ENCODE data around the gene NSRP1.
A peak's percentile ranks its signal among the peaks of the same experiment; 100 is the strongest.
"Not testable (repeated sequence)": the region's sequence is repeated elsewhere in the genome, so short reads cannot be mapped to it uniquely, and the experiment has no call there.

Gene NSRP1, protein sequence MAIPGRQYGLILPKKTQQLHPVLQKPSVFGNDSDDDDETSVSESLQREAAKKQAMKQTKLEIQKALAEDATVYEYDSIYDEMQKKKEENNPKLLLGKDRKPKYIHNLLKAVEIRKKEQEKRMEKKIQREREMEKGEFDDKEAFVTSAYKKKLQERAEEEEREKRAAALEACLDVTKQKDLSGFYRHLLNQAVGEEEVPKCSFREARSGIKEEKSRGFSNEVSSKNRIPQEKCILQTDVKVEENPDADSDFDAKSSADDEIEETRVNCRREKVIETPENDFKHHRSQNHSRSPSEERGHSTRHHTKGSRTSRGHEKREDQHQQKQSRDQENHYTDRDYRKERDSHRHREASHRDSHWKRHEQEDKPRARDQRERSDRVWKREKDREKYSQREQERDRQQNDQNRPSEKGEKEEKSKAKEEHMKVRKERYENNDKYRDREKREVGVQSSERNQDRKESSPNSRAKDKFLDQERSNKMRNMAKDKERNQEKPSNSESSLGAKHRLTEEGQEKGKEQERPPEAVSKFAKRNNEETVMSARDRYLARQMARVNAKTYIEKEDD

DNA sequence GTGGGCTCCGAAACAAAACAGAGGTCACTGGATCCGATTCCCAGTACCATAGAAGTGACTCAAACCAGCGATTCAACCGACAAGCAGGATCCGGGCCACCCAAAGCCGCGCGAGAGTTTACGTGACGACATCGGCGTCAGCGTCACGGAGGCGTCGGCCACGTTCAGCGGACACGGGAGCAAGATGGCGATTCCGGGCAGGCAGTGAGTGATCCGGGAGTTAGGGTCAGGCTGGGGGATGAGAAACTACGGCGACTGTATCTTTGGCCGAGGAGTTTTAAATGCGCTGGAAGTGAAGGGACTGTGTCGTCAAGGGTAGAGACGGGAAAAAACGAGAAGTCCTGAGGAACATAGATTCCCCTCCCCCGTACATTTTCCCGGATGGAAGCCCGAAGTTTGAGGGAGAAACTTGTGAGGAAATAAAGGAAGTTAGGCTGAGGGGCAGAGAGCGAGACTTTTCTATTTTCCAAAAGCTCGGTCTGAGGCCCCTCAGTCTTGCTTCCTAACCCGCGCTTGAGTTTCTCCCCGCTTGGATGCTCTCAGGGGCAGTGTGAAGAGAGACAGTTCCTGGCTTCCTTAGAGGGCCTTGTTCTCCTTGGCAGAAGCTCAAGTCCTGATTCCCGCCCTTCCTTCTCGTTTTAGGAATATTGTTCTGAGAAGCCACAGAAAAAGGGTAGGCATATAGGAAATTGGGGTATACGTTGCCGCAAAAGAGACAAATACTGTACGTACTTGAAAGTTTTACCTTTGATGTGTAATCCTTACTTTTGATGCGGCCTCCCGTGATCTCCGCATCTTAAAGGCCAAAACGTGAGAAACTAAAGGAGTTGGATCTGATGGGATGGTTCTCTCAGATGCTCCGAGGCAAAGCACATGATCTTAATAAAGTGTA lies at the start of gene NSRP1:
TSS of gene NSRP1 (plus strand) at position 156 of the 891 bp plus-strand sequence. CDS start at position 184, 28 bp downstream.
- DNase-seq, result peak; percentile 95 to 96

DNA sequence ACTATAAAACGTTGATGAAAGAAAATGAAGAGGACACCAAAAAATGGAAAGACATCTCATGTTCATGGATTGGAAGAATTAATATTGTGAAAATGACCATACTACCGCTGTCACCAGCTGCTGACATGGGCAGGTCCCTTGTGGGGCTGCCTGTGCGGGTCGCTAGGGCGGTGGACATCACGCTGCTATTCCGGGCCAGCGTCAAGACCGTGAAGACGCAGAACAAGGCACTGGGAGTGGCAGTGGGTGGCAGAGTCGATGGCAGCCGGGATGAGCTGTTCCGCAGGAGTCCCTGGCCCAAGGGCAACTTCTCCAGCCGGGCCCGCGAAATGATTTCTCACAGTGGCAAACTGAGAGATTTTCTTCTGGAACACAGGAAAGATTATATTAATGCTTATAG lies 48.2 kb upstream of the NSRP1 start:
- DNase-seq, result no peak

DNA sequence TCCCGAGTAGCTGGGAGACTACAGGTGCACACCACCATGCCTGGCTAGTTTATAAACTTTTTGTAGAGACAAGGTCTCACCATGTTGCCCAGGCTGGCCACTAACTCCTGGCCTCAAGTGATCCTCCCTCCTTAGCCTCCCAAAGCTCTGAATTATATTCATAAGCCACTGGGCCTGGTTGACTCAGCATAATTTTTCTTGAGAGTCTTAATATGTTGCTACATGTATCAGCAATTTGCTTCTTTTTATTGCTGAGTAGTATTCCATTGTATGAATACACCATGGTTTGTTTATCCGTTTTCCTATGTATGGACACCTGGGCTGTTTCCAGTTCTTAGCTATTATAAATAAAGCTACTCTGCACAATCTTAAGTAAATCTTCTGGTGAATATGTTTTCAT lies 42.4 kb upstream of the NSRP1 start:
- no peak for DNase-seq

DNA sequence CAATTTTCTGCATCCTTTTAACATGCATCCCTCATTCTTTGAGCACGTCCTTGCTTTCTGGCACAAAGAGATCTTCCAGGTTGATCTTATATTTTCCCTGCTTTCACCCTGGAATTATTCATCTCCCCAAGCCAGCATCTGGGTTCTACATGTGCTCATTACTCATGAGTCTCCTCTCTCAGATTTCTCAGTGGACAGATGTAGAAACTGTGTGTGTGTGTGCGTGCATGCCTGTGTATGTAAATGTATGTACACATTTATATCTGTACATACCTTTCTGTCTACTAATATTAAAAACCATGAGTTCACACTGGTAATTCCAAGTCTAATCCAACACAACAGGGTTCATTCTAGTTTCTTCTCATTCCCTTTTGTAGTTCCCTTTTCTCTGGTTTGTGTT lies 41.9 kb upstream of the NSRP1 start:
- DNase-seq, result no peak

DNA sequence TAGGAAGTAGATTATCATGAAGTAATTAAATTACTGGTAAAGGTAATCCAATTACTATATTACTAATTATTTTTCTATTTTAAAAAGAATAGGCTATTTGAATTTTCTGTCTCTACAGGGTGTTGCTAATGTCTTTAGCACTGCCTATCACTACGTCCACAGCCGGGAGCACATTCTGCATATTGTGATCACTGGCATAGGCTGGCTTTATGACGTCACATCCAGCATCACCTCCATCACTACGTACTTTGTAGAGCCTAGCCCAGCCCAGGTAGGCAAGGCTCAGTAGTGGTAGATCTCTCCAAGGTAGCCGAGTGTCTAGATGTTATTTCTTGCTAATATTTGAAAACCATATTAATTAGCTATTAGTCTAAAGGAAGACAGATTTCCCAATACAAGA lies 33.8 kb upstream of the NSRP1 start:
- no peak for DNase-seq

DNA sequence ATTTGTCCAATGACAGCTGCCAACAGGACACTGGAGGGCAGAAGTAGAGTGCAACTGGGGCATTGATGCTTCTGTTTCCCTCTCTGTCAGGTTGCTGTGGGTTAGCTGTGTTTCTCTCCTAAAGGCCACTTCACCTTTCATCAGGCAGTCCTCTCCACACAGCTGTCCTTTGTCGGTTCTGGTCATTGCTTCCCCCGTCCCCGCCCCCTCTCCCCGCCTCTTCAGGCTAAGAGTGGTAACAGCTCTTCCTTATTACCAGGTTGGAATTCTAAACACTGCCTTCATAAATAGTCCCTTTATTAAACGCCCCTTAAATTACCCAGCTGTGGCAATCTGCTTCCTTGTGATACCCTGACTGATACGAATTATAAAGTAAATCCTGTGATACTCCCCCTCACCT lies 31.8 kb upstream of the NSRP1 start:
- no peak for DNase-seq

DNA sequence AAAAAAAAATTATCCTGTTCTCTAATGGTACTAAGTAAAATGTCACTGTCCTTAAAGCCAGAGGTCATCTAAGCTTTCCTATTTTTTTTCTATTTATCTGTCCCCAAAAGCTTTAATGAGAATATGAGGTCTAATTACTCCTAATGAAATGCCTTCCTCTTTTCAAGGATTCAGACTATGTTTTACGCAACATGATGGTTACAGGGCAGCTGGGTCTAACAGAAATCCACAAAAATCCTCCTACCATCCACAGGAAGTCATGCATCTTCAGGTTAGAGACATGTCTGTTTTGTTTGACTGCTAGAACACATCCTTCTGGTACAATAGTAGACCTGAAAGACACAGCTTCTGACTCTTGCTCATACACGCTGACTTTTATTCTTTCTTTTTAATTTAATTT lies 29.7 kb upstream of the NSRP1 start:
- DNase-seq, result peak; percentile 79 to 88

DNA sequence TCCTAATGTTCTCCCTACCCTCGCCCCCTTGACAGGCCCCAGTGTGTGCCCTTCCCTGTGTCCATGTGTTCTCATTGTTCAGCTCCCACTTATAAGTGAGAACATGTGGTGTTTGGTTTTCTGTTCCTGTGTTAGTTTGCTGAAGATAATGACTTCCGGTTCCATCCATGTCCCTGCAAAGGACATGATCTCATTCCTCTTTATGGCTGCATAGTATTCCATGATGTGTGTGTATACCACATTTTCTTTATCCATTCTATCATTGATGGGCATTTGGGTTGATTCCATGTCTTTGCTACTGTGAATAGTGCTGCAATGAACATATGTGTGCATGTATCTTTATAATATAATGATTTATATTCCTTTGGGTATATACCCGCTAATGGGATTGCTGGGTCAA lies 29.2 kb upstream of the NSRP1 start:
- DNase-seq, result not testable (repeated sequence)

DNA sequence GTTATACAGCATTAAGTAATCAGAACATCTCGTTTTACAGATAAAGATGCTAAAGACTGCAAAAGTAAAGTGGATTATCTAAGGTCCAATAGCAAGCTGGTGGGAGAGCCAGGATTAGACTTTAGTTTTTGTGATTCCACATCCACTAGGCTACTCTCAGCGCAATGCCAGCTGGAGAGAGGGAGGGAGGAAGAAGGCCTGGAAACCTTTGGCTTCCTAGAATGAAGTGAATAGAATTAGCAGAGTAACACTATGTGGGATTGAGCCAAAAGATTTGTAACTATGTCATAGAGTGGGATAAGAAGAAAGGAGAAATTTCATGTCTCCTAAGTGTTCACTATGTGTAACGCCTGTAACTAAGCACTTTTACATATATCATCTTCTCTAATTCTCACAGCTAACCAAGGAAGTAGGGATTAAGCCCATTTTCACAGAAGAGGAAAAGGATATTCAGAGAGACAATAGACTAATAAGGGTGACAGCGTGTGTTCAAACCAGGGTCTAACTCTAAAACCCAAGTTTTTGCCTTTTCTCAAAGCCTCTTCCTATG lies 25.4 kb upstream of the NSRP1 start:
- DNase-seq, result no peak

DNA sequence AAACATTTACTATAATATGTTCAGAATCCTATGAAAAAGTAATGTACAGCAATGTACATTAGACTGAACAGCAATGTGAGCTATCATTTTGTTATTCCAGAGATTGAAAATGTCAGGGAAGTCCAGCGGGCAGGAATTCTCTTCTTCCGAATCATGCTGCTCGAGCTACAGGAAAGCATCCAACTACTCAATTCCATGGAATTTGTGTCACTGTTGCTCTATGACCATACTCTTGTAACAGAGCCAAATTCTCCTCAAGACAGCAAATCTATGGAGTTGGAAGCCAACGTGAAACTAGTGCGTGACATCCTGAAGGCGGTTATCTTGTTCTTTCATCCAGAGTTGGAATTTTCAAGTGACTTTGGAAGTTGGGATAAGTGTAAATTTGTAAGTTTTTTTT lies 24.8 kb upstream of the NSRP1 start:
- no peak for DNase-seq

DNA sequence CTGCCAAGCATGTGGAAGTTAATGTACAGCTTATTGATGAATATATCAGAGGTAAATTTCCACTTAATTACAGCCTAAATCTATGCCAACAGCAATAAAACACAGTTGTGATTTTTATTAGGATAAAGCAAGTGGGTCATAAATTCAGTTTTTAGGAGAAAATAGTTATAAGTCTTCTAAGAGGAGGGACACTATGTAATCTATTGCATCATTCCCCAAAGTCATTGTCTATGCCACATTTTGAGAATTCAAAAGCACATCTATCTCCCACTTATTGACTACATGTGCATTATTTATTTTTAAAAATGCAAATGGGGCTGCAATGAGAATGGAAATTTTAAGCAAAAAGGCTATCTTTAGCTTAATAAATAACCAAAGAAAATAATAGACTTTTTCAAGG lies 23.7 kb upstream of the NSRP1 start:
- no peak for DNase-seq

DNA sequence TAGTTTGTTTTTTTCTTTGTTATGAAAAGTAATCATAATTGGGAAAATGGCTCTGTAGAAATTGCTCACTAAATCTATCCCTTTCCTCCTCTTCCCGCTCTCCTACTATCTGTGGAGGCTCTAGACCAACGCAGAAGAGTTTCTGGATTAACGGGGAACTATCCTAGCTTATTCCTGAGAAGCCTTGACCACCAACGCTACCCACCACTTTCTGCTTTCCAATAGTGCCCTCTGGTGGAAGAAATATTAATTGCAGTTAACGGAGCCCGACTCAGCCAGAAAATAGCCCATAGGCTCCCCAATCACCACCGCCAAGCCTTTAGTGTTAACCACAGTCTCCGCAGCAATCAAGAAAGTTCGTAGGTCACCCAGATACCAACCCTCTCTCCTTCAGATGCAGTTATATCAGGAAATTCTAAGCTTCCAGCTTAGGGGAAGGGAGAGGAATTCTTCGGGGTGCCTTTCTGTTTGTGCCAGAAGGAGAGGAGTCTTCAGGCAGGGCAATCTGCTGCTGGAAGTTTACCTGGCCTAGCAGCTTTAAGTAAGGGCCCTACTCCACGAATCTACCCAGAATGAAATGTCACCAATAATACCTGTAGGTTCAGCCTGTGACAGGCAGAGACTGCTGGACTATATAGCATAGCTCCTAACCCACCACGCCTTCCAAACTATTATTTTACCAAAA lies 23.0 kb upstream of the NSRP1 start:
- DNase-seq, result peak; percentile 61 to 78

DNA sequence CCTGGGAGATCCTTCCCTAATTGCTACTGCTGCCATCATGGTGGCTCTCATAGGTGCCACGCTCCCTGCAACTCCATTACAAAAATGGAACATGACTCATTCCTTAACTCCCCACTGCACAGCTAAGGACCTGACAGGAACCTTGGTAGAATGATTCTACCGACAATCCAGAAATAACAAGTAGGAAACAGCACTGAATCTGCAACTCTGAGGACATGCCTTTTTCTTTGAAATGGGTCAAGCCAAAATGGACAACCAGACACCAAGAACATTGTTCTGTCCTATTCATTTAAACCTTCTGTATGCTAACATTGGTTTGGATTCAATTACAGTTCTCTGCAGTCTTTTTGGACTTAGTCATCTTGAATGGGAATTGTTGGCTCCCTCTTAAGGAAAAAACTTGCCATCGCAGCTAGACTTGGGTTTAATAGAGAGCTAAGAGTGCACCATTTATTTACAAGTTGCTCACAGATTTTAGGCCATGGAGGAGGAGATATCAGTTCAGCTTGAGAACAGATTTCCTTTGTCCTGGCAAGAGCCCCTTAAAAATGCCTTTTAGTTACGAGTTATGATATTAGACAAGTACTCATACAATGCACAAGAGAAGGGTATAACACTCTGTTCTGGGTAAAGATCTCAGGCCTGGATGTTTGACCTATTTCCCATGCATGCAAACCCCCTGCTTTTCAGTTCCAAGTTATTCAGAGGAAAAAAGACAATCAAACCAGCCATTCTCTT lies 20.9 kb upstream of the NSRP1 start:
- DNase-seq, result peak; percentile 77 to 79

DNA sequence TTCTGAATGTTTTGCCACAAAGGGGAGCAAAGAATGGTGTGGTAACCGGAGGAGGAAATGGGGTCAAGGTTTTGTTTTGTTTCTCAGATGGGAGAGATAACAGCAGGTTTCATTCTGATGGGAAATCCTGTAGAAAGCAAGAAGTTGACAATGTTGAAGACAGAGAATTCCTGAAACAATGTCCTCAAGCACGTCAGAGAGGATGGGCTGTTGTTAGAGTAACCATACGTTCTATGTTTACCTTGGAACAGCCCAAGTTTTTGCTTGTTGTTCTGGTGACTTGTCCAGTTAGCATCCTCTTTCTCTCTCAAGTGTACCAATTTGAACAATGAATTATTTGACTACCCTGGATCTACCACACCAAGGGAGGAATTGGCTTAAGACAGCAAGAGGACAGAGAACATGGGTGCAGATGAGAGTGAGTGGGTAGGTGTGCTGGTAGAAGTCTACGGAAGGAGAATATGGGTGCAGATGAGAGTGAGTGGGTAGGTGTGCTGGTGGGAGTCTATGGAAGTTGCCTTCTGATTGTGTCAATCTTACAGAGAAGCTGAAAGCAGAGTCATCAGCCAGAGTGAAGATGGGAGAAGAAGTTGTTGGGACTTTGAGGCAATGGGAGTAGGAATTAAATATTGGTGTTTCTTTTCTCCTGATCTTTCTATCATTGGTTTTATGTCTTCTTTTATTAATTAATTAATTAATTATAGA lies 14.8 kb upstream of the NSRP1 start:
- DNase-seq, result no peak

DNA sequence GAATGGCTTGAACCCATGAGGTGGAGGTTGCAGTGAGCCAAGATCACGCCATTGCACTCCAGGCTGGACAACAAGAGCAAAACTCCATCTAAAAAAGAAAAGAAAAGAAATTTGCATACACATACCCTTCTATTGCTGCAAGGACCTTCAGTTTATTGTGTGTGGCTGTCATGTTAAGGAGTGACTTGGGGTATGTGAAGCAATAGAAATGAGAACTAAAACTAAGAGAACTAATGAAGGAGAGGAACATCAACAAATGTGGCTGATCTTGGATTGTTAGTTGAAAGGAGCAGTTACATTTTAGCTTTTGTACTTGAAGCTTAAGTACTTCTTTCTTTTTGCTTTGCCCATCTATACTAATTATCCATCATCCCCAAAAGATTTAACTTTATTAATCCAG lies 12.7 kb upstream of the NSRP1 start:
- DNase-seq, result peak; percentile 60 to 68

DNA sequence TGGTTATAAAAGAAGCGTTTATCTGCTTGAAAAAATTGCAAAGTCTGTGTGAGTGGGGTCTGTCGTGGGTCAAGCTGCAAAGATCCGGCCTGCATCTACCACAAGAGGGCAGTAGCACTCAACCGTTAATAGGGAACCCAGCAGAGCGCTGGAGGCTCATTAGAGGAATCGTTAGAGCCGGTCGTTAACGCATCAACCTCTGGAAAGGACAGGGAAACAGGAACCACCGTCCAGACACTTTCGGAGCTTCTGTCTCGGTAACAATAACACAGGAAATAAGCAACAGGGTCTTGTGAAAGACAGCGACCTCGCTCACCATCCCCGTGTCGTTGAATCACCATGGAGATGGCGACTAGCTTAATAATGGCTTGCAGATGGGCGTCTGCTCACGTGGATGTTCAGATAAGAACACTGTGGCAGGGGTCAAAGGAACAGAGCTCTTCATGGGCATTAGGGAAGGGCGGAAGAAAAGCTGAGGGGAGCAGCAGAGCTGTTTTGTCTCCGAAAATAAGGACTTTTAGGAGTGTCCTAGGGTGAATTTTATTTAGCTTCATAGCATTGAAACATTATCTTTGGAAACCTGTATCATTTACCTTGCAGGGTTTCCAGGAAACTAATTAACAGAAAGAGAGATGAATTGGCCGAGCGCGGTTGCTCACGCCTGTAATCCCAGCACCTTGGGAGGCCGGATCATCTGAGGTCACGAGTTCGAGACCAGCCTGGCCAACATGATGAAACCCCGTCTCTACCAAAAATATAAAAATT lies 11.9 kb upstream of the NSRP1 start:
- peak; percentile 100 for DNase-seq

DNA sequence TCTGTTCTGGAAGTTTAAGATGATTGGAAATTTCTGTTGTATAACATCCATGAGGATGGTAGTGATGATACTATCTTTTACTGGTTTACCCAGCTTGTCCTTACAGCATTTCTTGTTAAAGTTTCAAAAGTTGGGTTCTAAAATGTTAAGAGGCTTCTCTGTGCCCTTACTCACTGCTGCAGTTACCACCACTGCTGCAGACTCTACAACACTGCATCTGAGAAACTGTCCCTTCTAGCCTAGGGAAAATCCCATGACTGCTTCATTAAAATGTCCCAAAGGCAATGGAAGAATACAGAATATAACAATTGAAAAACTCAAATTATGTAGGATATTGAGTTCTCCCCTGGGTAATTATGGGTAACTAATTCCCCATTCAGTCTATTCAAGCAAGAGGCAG lies 3.8 kb upstream of the NSRP1 start:
- no peak for DNase-seq

DNA sequence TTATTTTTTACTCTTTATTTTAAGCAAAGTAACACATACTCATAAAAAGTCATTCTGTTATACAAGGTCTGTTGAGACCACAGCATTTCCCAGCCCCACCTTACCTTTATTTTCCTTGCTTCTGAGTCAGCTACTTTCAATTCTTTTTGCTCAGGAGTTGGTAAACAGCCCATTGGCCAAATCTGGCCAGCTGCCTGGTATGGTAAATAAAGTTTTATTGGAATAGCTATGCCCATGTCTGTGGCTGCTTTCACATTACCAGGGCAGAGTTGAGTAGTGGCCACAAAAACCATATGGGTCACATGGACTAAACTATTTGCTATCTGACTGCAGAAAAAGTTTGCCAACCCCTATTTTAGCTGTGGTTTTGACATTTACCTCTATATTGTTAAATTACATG lies 3.4 kb upstream of the NSRP1 start:
- no peak for DNase-seq

DNA sequence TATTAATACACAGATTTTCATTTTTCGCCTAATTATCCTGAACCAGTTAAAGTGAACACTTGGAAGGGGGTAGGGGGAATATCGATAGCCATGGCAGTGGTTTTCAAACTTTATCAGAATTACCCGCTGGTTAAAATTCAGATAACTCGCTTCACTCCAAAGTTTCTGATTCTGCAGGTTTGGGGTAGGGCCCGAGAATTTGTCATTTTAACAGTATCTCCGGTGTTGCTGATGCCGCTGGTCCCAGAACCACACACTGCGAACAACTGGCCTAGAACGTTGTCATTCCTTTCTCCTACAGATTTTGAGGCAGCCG lies 313 bp upstream of the NSRP1 start:
- DNase-seq, result no peak

DNA sequence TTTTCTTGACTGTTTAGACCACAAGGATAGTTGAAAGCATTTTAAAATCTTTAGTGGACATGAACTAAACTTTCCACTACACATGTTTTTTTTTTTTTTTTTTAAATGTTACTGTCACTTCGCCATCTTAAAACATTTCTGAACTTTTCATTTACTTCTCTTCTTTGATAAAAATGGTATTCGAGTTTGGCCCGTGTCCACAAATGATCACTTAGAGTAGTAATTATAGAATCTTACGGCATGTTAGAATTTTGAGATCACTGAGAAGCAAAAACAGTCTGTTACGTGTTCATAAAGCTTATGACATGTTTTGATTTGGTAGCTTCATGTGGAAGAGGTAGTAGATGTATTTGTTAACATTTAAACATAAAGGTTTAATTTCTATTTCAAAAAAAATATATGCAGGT lies 1.1 kb downstream of the NSRP1 start:
- DNase-seq, result no peak

DNA sequence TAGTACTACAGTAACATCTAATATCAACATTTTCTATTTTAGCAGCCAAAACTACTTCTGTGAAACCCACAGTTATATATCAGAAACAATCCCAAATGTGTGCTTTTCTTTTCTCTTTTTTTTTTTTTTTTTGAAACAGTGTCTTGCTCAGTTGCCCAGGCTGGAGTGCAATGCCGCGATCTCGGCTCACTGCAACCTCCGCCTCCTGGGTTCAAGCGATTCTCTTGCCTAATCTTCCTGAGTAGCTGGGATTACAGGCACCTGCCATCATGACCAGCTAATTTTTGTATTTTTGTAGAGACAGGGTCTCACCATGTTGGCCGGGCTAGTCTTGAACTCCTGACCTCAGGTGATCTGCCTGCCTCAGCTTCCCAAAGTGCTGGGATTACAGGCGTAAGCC lies 2.0 kb downstream of the NSRP1 start:
- not testable (repeated sequence) for DNase-seq

All from AML-193 (cell line).